Peyer's patch (tissue), 4 donors: ENCODE results near the gene SLC12A6.
"Not testable (repeated sequence)": the region's sequence is repeated elsewhere in the genome, so short reads cannot be mapped to it uniquely, and the experiment has no call there.

Experiments used
- CTCF ChIP-seq, 6 experiments: fragments of 450-650 bp in 4 of 6; fragments of 200-600 bp in 2 of 6; sonication (generic) in 1 of 6; IDR thresholded peaks; one replicate each; pipeline ENCODE4 v1.5.1; 2017 to 2019; ENCODE audit warnings: antibody characterized with exemption in 6 of 6, mild to moderate bottlenecking in 3 of 6, moderate library complexity in 1 of 6
- POLR2A ChIP-seq, 2 donors: fragments of 450-650 bp; IDR thresholded peaks; one replicate each; pipeline ENCODE4 v1.5.1; 2017; ENCODE audit warnings: antibody characterized with exemption in 2 of 2, mild to moderate bottlenecking in 2 of 2, moderate library complexity in 2 of 2

GRCh38 chr15:34380491-34380890 lies 42.9 kb upstream of the SLC12A6 start:
- TF ChIP-seq CTCF, POLR2A (IDR thresholded peaks at IDR 0.05): not testable (repeated sequence)
